Hematopoietic multipotent progenitor cell treated with erythropoietin and hydrocortisone succinate and interleukin-3 and kit ligand, for 17 days (in vitro differentiated cells): ENCODE results near the gene GET4.

Experiments used
- DNase-seq: peaks from one replicate; pipeline ENCODE4 v3.0.0-alpha.2; 2015; ENCODE audit warnings: low spot score

GET4 gene

DNA sequence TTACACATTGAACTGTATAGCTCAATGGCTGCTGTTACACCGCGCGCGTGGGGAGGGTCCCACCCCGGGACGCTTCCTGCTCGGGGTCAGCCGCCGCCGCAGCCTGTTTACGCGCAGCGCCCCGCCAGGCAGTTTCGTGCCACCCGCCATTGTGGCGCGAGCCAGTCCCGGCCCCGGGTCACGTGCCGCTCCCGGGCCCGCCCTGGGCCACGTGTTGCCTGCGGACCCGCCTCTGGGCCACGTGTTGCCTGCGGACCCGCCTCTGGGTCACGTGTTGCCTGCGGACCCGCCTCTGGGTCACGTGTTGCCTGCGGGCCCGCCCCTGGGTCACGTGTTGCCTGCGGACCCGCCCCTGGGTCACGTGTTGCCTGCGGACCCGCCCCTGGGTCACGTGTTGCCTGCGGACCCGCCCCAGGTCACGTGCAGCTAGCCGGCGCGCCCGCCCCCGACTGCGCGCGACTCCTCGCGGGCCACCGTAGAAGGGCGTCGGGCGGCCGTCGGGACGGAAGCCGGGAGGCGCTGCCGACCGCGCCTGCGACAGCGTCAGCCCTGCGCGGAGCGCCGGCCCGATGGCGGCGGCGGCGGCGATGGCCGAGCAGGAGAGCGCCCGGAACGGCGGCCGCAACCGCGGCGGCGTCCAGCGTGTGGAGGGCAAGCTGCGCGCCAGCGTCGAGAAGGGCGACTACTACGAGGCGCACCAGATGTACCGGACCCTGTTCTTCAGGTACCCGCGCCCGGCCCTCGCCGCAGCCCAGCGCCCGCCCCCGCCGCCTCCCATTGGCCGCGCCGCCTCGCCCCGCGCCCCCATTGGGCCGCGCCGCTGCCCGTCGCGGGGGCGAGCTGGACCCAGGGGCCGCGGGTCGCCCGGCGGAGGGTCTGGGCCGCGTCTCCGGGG lies at the start of gene GET4:
TSS of gene GET4 (plus strand) at position 478 of the 895 bp plus-strand sequence. CDS start at position 570, 92 bp downstream.
- DNase-seq = peak; percentile 97

- DNase-seq = no peak
These were observed 47.4 kb upstream of the GET4 start for GRCh38 chr7:828793-829561.

DNA sequence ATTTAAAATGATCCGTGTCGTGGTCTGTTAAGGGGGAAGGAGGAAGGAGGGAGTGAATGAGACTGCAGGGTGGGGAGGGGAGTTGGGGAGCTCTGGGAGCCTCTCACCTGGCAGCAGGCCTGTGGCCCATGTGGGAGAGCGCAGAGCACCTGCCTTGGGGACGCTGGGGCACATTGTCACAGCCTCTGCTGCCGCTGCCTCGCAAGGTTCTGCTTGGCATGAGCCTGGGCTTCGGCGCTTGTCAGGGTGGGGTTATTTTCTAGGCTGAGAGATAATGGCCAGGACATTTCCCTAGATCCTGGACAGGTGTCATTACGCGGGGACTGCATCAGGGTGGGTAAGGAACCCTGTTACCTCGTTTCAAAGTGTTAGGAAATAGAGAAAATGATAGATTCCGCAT lies 46.3 kb upstream of the GET4 start:
- DNase-seq = no peak

- peak; percentile 24 for DNase-seq
These were observed 44.7 kb upstream of the GET4 start for GRCh38 chr7:831596-832166.

- DNase-seq = no peak
These were observed 44.0 kb upstream of the GET4 start, which contains the start of gene SUN1 for GRCh38 chr7:832167-832967. Gene SUN1 (plus strand): TSS chr7:832476. CDS start chr7:832525, 49 bp downstream.

GRCh38 chr7:832968-833424 lies 43.4 kb upstream of the GET4 start:
- no peak for DNase-seq

GRCh38 chr7:833601-834258 lies 42.6 kb upstream of the GET4 start:
- no peak for DNase-seq

DNA sequence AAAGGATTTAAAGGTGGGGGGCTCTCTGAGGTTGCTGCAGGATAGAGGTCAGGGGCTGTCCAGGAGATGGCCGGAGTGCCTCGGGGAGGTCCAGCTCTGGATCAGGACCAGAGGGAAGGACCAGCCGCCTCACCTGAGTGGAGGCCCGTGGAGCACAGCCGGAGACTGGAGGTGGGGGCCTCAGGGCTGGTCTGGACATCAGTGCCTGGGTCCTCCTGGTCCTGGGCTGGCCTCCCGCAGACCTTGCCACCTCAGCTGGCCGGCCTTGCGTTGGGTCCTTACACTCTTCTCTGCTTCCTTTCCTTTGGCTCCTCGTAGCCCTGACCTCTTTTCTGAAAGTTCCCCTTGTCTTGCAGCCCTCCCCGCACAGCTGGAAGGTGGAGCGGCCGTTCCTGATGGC lies 42.1 kb upstream of the GET4 start:
- no peak for DNase-seq

- no peak for DNase-seq
These were observed 41.3 kb upstream of the GET4 start for GRCh38 chr7:835021-835420.

GRCh38 chr7:835485-836401 lies 40.6 kb upstream of the GET4 start:
- no peak for DNase-seq

DNA sequence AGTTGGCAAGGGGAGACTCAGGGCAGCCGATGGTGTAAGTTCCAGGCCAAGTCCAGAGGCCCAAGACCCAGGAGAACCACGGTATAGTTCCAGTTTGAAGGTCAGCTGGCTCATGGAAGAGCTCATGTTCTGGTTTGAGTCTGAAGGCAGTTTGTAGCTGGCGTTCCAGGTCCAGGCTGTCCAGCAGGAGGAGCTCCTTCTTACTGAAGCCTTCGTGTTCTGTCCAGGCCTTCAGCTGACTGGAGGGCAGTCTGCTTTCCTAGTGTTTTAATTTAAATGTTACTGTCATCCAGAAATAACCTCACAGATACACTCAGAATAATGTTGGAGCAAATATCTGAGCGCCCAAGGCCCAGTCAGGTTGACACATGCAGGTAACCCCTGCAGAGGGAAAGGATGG lies 39.9 kb upstream of the GET4 start:
- DNase-seq = peak; percentile 57

GRCh38 chr7:837001-837400 lies 39.4 kb upstream of the GET4 start:
- no peak for DNase-seq

DNA sequence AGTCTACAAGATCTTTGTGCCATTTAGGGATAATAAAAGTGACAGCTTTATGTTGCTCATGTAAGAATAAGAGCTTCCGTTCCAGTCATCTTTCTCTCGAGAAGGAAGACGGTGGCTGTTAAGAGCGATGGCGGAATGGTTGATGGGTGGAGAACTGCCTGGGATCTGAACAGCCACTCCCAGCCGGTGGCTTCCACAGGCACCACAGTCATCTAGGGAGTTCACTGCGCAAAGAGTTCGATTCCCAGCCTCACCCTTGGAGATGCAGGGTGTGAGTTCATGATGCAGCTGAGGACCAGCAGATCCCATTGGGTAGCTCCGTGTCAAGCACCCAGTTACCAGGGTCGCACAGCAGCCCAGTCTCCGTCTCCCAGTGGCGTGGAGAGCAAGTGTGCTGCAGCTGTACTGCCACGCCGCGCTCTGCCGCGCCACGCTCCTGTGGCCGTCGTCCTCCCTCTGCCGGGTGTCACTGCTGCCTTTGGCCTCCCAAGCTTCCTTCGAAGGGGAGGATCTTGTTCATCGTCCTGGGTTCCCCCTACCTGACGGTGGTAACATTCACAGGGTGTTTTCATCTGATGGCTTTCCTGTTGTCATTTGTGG lies 36.3 kb upstream of the GET4 start:
- DNase-seq = no peak

DNA sequence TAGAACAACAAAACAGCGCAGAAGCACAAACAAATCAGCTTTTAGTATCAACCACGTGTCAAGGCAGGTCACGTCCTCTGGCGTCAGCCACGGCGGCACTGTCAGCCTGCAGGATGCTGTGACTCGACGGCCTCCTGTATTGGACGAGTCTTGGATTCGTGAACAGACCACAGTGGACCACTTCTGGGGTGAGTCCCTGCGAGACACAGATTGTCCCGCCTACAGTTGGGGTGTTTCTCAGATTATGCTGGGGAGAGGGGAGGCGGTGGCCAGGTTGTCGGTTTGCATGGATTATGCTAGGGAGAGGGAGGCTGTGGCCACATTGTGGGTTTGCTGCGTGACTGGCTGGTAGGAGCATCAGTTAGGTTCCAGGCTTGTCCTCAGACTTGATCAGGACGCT lies 34.4 kb upstream of the GET4 start:
- DNase-seq = no peak

DNA sequence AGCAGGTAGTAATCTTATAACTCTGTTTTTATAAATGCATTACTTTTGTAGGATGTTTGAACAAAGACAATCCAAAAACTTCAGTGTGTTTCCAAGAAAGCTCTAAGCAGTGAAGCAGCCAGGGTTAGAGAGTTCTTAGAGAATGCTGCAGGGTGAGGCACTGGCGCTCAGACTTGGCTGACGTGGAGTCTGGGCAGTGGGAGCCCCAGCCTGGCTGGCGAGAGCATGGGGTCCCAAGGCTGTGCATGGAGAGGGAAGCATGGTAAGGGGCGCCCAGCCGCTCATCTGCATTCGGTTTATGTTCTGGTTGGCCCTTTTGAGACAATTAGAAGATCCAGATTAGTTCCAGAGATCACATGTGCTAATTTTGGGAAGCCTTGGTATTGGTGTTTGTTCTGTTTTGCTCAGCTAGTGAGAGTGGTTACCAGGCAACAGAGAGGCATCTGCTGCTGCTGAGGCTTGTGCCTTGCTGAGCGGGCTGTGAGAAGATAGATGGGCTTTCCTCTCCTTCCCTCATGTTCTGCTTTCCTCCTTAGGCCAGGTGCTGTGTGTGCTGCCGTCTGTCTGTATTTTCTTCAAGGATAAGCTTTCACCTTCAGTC lies 33.8 kb upstream of the GET4 start:
- DNase-seq = no peak

DNA sequence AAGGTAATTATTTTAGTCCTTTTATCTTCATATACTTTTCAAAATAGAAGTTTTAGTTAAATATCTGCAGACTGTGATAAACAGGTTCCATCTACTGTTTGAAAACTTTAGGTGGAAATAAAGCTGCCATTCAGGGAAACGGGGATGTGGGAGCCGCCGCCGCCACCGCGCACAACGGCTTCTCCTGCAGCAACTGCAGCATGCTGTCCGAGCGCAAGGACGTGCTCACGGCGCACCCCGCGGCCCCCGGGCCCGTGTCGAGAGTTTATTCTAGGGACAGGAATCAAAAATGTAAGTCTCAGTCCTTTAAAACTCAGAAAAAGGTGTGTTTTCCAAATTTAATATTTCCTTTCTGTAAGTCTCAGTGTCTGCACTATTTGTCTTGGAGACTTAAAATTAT lies 33.1 kb upstream of the GET4 start:
- DNase-seq = no peak

- no peak for DNase-seq
These were observed 32.3 kb upstream of the GET4 start for GRCh38 chr7:844043-844442.

GRCh38 chr7:844514-844913 lies 31.8 kb upstream of the GET4 start:
- DNase-seq = no peak

GRCh38 chr7:845091-845490 lies 31.3 kb upstream of the GET4 start:
- no peak for DNase-seq
